Urothelium cell line (cell line): ENCODE results near the gene GMDS.

Experiments
- DNase-seq: peaks from one replicate; pipeline ENCODE4 v3.0.0; 2011; ENCODE audit warnings: low spot score, mixed read lengths
- FAIRE-seq: peaks from 2 replicates; lab custom pipeline; 2011; peaks lifted over from hg19 to GRCh38; lab: Jason Lieb, UNC

The GMDS gene

DNA sequence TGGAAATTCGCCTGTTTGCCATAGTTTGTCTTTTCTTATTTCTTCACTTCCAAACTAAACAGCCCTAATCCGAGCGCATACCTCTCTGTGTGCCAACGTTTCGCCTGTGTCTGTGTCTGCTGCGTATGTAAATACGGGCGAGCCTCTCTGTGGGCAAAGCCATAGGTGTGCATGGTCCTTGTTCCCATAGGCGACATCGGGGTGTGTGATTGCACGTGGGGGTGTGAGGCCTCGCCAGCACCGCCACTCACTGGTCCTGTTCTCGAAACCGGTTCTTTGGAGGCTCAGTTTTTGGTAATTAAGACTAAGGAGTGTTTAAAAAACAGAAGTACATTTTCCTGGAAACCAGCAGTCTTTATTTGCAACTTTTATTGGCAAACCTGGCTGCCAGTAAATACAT lies 641.7 kb downstream of the GMDS start:
- FAIRE-seq = no peak
- no peak for DNase-seq

DNA sequence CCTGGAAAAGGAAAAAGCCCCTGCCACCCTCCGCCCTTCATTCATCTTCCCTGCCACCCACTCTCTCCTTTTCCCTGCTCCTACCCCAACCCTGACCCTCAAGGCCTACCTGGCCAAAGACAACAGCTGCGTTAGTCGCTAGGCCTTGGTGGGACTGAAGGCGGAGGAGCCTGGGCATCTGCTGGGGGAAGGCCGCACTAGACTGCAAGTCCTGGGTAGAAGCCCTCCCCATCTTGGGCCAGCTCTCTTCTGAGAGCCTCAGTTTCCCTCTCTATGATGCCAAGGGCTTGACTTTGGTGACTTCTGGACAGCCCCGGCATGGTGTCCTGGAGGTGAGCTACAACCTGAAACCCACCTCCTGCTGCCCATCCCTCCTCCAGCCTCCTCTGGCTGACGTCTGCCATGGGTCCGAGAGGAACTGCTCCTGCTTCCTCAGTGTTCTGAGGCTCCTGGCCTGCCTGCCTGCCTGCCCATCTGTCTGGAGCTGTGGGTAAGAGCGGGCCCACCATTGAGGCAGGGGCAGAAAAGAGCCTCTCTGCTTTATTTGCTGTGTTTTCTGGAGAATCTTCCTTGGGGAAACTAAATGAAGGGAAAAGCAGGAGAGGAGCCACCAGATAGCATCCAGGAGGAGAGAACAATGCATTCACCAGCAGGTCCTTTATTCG lies 643.2 kb downstream of the GMDS start:
- FAIRE-seq (no peak), DNase-seq (no peak)

DNA sequence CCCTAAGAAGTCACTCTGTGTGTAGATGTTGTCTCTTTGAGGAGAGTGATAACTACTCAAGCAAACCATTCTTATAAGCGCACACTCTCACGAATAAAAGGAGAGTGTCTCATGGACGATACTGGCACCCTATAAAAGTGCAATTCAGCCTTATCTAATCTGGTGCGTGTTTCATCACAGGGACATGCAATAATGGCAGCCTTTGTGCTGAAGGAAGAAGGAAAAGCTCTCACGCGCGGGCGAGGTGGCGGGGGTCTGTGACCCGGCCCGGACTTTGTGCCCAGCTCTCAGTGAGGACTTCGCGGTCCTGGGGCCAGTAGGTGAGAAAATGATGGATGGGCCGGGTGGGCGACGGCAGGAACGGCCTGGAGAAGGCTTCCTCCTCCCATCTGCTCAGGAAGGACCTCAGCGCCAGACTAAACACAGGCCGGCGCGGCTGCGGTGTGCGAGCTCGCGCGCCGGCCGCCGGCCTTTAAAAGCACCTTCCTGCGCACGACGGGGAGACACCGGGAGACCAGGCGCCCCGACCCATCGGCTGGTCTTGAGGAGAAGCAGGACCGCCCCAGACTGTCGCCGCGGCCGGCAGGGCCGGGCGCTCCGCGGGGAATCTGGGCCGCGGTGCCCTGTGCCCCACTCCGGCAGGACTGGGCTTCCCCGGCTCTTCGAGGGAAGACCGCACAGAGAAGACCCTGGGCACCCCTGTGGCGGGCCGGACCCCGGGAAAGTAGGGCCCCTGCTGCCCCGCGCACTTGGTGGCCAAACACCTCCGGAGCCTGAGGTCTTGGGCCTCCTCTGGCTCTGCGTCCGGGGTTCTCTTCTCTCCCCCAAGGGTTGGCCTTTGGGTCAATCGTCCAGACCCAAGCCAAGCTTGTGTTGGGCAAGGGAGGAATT lies 644.0 kb downstream of the GMDS start:
- FAIRE-seq (no peak), DNase-seq (no peak)

DNA sequence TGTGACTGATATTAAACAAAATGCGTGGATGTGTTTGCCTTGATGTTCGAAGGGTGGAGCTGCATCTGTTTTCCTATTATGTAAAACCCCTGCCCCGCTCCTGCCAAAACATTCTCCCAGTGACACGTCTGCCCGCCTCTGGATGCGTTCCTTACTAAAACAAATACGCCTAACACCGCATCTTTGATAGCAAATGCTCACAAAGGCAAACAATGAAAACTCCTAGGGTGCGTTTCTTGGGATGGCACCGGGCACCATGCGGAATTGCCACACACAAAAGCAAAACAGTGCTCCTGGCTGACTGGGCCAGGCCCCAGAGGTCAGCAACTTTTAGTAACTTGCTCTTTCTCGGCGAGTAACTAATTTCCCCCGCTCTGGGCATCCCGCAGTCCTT lies 644.6 kb downstream of the GMDS start:
- FAIRE-seq (no peak), DNase-seq (no peak)

DNA sequence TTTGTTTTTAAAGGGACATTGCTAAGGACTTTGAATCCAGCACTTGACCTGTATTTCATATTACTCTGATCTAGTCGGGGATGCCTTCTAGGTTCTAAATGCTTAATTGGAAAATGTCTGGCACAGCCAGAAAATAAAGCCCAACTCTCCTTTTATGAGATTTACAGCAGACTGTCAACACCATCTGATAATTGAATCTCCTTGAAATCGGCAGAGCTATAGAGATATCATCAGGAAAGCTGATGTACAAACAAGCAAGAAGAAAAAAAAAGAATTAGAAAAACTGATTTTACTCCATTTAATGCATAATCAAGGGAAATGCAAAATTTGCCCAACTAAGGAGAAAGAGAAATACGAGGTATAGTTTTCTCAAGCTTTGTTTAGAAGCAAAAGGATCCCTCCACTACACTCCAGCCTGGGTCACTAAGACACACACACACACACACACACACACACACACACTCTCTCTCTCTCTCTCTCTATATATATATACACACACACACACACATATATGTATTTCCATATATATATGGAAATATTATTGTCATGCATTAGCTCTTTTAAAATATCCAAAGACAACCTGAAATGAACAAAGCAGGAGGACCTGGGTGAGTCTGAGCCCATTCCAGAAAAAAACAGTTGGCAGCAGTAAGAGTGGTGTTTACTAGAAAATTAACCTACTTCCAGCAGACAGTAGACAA lies 645.2 kb downstream of the GMDS start:
- no peak for FAIRE-seq
- no peak for DNase-seq

DNA sequence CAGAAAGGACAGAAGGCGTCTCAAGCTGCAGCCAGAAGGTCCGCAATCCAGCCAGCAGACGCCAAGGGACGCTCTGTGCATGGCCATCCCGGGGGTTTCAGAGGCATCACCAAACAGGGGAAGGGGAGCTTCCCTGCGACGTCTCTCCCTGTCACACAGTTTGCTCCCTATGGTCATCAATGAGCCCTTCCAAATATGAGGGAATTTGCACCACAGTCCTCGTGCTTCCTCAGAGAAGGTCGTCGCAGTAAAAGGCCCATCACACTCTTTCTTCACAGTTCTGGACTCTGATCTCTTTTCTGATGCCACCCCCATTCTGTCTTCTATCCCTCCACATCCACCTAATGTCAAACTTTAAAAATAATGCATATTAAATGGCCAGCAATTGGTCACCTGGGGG lies 645.9 kb downstream of the GMDS start:
- FAIRE-seq = no peak

DNA sequence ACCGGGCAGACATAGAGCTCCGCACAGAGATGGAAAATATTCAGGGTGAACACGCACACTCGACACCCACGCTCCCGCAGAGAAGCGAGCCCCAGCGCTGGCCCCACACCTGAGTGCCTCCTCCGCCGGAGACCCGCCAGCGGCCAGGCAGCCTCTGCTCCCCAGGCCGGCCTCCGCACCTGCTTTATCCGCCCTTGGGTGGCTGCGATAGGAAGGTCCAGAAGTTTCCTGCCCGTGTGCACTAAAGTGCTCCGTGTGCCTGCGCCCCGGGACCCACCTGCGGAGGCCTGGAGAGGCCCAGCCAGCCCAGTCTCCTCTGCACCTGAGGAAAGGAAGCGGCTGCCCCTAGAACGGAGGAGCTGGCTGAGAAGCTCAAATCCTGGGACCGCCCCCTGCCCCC lies 646.5 kb downstream of the GMDS start:
- DNase-seq (no peak), FAIRE-seq (no peak)

More for the DNA sequence above, 645.9 kb downstream of the GMDS start:
- no peak for DNase-seq

DNA sequence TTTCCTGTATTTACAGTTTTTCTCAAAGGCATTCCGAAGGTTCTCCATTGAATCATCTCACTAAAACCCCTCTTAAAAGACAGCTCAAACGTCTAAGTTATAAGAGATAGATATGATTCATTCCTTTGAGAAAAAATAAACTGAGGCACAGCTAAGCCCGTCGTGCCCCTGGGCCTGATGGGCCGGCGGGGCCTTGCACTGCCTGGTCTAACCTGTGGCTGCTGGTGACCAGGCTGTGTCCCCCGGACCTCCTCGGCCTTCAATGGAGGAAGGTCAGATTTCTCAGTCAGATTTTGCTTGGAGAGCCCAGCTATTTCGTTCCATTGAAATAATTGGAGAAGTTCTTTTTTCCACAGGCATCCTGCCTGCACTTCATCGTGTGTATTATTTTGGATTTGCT lies 647.0 kb downstream of the GMDS start:
- no peak for DNase-seq
- FAIRE-seq = no peak

DNA sequence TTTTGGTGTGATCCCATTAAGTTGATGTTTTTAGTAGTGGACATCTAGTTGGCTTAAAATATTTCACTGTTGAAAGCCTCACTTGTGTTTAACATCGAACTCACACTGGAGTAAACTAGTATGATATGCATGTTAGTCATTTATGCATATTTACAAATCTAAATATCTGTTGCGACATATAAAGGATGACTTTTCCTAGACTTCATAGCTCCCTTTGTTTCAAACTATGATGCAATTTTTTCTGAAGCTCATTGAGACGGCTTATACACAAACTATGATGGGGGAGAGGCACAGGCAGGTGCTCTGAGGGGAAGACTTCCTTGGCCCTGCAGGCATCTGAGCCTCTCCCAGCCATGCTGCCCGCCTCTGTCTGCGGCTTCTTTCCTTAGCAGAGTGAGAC lies 647.5 kb downstream of the GMDS start:
- FAIRE-seq (no peak), DNase-seq (no peak)

DNA sequence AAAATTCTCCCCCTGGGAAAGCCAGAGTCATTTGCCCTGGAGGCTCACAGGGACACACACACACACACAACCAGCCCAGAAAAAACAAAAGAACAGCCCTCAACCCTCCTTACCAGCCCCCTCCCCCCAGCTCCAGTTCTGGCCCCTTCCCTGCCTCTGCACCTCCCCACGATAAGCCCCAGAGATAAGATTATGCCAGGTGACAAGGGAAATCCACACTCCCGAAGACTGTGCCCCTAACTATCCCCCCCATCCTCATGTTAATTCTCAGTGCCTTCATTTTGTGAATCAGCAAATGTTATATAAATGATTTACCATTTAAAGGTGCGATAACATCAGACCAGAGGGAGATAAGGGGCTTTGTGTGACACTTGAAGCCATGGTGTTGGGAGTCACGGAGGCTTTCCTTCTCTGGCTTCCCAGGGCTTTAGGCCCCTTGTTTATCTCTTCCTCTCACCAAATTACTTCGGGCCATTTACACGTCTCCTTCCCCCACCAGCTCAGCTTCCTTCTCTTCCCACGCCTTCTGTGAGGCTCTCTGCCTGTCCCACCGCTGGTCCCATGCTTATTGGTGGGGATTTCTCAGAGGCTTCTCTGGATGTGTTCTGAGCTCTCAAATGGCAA lies 648.2 kb downstream of the GMDS start:
- FAIRE-seq (no peak), DNase-seq (no peak)

DNA sequence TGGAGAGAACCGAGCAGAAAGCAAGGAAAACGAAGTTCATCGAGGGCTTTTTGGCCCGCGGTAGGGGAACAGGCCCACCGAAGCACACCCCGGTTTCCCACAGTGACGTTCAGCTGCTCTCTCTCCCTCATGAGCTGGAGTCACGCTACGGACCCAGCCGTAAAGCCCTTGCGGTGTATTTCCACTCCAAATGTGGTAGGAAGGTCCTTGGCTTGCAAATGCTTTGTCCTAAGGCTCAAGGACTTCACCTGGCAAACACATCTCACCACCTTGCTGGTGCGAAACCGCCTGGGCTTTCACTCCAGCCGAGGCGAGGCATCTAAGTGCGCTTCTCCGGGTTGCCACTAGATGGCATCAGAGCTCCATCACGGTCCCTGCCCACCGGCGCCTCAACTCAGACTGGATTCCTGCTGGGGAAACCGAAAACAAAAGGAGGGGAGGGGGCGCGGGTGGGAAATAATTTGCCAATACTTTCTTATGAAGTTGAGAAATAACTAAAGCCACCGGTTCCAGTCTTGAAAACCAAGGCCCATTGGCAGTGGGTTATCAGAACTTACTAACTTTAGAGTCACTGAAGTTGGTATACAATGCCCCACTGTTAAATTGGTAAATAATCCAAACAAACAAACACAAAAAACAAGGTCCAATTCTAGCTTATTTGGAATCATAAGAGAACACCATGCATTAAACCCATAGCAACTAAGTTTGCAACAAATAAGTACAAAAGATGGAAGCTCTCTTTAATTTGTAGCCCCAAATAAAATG lies 649.1 kb downstream of the GMDS start:
- peak; percentile 69 for DNase-seq
- FAIRE-seq = no peak

DNA sequence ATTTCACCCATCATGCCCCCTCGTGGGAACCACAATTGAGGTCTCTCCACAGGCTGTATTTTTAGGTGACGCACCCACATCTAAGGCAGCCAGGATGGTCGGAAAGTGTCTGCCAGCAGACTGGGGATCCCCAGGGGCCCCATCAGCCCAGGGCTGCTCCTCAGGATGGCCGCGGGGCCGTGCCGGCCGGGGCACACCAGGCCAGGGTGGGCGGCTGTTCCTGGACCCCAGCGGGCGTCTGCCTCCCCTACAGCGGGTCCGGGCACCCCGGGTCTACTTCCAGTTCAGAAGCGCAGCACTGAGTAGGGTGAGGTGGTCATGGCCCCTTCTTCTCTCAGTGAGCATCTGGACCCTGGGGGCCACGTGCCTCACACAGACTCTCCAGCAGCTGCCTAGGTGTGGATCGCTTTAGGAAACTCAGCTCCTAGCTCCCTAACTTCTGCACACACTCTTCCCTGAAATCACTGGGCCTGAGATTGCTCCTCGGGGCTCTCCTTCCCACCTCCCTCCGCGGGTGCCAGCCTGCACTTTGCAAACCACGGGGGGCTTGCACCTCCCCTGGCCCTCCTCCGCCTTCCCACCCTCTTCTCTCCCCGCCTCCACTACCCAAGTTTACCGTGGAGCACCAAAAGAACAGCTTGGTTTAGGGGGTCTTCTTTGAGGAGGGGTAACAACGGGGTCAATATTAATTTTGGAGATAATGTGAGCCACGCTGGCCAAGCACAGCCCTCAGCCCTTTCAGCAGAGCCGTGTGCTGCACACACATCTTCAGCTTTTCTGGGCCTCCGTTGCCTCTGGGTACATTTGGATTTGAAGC lies 649.9 kb downstream of the GMDS start:
- FAIRE-seq (no peak), DNase-seq (no peak)

DNA sequence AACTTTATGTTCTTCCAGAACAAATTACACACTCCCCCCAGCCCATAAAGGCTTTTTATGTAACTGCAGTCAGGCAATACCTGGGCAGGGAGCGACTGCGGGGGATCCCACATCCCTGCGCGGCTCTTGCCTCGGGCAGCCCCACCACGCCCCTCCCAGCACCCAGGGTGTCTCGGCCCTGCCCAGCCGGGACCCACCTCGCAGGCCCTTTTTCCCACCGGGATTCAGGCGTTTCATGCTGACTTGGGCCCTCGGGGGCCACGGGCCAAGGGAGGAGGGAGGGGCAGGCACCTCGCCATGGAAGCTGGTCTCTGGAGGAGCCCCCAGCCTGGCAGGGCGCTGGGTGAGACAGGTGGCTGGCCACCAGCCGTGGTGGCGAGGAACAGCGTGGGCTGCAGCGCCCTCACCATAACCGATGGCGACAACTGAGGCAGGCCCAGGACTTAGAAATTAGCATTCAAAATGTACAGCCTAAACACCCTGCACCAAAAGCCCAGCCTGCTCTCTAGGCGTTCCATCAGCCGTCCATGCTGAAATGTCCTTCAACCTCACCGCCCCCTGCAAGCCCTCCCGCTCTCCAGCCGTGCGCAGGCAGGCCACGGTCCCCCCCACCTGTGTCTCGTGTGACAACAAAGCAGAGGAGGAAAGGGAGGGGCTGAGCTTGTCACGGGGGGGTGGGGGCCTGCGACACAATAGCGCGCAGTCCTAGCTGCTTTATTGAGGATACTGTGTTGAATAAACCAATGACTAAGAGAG lies 650.8 kb downstream of the GMDS start:
- DNase-seq = no peak
- FAIRE-seq = no peak

DNA sequence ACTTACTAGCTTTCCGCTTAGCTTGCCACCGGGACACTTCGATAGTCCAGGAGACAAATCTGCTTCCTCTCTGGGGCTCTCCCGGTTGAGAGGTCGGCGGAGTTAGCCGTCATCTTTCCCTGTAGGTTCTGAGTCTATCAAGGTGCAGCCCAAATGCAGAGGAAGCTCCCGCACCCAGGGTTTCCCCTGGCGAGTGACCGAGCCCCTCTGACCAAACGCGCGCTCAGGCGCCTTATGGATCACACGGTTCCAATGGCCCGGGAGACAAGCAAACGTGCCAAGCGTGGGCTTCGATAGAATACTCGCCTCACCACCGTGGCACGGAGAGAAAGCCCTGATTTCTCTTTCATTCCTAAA lies 651.5 kb downstream of the GMDS start:
- no peak for FAIRE-seq

DNA sequence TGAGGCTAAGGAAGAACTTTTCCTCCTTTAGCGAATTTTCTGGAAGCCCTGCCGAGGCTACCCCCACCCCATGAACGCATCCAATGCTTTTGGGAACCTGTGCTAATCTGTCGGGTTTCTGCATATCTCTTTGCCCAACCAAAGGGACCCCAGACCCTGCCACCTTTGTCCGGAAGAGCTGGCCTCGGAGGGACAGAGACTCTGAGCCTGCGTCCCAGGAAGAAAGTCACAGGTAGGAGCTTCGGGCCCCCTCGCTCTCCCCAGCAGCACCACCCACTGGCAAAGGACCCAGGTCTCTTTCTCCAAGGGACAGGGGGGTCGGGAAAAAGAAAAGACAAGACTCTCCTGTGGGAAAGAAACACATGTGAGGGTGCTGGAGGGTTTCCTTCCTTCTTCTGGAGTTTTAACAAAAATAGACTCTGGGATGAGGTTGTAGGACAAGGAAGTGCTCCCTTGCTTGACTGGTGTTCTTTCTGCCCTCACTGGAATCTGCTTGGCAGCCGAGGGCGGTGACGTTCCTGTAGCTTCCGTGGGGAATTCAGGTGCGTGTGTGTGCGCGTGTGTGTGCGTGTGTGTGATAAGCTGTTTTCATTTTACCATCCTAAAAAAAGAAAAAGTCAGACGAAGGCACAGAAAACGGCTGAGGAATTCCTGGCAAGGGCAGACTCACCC lies 652.0 kb downstream of the GMDS start:
- DNase-seq = no peak
- no peak for FAIRE-seq

More for the DNA sequence above, 651.5 kb downstream of the GMDS start:
- no peak for DNase-seq

DNA sequence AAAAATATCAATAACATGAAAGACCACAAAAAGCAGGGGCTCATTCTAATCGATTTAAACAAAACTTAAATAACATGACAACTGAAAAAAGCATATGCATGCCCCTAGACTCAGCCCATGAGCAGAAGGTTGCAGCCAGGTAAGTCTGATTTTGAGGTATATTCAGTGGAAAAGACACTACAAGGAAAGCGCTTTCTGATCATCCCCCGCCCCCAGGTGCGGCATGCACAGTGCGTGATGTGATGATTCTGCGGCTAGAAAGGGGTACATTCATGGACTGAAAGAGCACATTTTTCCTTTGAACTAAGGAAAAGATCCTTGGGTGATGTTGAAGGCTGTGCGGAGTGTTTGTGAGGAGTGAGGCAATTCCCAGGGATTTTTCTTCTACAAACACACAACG lies 652.6 kb downstream of the GMDS start:
- FAIRE-seq (no peak), DNase-seq (no peak)

DNA sequence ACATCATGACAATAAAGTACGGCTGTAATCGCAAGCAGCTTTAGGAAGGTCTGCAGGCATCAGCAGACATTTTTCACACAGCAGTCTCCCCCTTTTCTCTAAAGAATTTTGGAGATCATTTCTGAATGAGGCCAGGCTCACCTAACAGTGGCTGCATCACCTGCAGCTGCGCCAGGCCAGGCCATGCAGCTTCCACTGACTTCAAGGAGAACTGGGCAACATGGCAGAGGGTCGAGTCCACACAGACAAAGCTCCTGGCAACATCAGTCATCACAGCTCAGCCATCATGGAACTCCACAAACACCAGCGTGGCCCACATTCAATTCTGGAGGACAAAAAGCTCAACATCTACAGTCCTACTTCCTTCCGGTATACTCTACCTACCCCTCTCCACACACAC lies 653.5 kb downstream of the GMDS start:
- FAIRE-seq (no peak), DNase-seq (no peak)

DNA sequence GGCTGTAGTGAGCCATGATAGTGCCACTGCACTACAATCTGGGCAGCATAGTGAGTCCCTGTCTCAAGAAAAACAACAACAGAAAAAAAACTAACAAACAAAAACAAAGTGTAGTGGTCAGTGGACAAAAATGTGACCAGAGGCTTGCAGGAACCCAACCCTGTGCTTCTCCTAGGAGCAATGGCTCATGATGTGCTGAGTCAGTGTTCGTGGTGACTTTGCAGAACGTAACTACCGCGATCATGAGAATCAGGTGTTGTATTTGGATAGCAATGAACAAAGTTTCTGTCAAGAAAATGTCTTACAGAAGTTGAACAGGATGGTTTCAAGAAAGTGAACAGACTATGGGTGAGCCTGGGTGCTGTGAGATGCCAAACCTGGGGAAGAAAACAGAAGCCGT lies 654.2 kb downstream of the GMDS start:
- DNase-seq (no peak), FAIRE-seq (no peak)

DNA sequence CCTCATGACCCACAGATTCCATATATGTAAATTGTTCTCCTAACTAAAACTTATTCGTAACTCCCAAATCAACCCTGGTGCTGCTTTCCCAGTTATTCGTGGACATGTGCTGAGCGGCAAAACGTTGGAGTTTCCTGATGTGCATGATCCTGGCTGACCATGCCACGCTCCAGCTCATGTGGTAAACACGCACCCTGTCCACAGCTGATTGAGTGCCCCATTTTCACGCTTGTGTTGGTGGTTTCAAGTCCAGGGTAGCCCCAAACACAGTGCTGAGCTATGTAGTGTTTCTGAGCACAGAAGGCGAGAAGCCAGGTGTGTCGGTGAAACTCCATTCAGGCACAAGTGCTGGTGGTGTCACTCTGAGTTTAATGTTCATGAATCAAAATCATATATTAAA lies 654.8 kb downstream of the GMDS start:
- DNase-seq = no peak
- FAIRE-seq = no peak
